ENCODE results near the gene CNIH3.

GRCh38 chr1:224777180-224777579 is 161.1 kb downstream of the CNIH3 start:
- no peak for TF ChIP-seq CTCF (conservative IDR thresholded peaks at IDR 0.05 in 1 of 2, IDR thresholded peaks at IDR 0.05 in 1 of 2; ENCODE audit: low read depth in 1 of 2, low read length in 2 of 2)
- TF ChIP-seq EZH2 (IDR thresholded peaks at IDR 0.05; ENCODE audit: low read length, missing control alignments): no peak

All from fibroblast of lung (primary cell).